Left forelimb (tissue), 1 donor: ENCODE results near the gene SCN1B.
"Not testable (repeated sequence)": the region's sequence is repeated elsewhere in the genome, so short reads cannot be mapped to it uniquely, and the experiment has no call there.

Source experiments
- DNase-seq: peaks from one replicate; pipeline ENCODE4 v3.0.0-alpha.2; 2018; ENCODE audit warnings: low spot score

SCN1B gene

DNA sequence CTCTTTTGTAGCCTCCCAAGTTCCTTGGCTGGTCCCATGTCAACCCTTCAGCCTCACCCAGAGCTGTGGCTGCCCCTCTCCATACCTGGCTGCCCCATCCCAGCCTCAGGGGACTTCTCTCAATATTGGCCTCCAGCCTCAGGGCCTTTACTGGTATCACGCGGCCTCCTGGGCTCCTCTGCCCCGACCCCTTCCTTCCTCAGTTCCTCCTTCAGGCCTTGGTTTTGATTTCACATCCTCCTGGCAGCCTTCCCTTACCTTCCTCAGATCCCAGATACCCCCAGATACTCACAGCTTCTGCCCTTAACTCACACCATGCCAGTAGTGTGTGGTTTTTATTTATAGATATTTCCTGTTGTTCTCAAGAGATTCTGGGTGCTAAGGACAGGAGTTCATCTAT, 12.8 kb upstream of the SCN1B start:
- no peak for DNase-seq

- DNase-seq: no peak
These were observed 11.9 kb upstream of the SCN1B start for GRCh38 chr19:35018379-35018778.

DNA sequence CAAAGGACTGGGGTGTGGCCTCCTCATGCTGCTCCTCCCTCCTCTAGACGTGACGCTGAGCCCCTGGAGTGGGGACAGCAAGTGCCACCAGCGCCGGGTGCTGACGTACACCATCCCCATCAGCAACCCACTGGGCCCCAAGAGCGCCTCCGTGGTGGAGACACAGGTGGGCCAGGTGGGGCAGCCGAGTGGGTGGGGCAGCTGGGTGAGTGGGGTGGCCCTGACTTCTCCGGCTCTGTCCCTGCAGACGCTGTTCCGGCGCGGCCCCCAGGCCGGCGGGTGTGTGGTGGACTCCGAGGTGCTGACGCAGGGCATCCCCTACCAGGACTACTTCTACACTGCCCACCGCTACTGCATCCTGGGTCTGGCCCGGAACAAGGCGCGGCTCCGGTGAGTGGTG, 11.1 kb upstream of the SCN1B start:
- DNase-seq: no peak

GRCh38 chr19:35021016-35021415, 9.3 kb upstream of the SCN1B start:
- no peak for DNase-seq

GRCh38 chr19:35021596-35021995, 8.7 kb upstream of the SCN1B start:
- no peak for DNase-seq

GRCh38 chr19:35022460-35022859, 7.8 kb upstream of the SCN1B start:
- DNase-seq: no peak

DNA sequence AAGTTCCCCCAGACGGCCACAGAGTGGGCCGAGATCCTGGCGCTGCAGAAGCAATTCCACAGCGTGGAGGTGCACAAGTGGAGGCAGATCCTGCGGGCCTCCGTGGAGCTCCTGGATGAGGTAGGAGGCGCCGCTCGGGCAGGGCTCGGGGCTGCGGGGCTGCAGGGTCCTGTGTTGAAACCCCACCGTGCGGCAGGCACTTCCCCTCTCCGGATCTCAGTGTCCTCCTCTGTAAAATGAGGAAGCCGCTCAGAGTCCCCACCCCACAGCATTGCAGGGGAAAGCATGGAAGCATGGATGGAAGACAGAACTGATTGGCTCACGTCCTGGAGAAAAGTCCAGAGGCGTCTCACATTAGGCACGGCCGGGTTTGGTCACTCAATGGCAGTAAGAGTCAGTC, 6.8 kb upstream of the SCN1B start:
- no peak for DNase-seq

GRCh38 chr19:35024095-35024494, 6.2 kb upstream of the SCN1B start:
- DNase-seq: no peak

- no peak for DNase-seq
These were observed 4.3 kb upstream of the SCN1B start for GRCh38 chr19:35025969-35026368.

- no peak for DNase-seq
These were observed 3.9 kb upstream of the SCN1B start for GRCh38 chr19:35026418-35026817.

GRCh38 chr19:35027009-35027408, 3.3 kb upstream of the SCN1B start:
- no peak for DNase-seq

DNA sequence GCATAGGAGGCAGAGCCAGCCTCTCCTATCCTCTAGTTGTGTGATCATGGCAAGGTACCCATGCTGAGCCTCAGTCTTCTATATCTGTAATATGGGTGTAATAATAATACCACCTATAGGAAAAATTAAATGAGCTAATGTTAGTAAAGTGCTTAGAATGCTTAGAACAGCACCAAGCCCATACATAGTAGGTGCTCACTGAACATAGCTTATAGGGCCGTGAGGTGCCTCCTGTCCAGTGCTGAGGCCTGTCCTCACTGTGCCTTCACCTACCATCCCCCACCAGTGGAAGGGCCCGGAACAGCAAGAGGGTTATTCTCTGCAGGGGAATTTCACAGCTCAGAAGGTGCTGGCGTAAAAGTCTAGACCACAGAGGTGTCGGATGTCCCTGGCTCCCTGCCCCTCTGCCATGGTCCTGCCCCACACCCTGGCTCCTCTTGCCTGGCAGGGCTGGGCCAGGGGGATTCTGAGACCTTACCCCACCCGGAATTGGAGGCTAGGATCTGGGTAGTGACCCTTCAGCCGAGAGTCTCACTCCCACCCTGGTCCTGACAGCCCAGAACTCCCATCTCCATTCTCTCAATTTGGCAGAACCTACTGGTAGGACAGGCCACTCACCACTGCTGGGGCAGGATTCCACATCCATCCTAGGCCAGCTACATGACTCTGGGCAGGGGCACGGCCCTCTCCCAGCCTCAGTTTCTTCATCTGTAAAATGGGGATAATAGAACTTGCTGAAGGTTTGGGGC, 2.2 kb upstream of the SCN1B start:
- no peak for DNase-seq

DNA sequence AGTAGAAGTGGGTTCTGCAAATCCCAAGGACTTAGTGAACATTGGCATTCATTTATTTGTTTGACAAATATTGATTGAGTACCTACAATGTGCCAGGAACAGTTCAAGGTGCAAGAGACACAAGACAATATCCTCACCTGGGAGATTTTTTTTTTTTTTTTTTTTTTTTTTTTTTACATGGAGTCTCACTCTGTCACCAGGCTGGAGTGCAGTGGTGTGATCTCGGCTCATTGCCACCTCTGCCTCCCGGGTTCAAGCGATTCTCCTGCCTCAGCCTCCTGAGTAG, 1.7 kb upstream of the SCN1B start:
- DNase-seq: not testable (repeated sequence)

- not testable (repeated sequence) for DNase-seq
These were observed 964 bp upstream of the SCN1B start for GRCh38 chr19:35029275-35029736.

- no peak for DNase-seq
These were observed 473 bp upstream of the SCN1B start for GRCh38 chr19:35029737-35030256.

- no peak for DNase-seq
These were observed 1.0 kb downstream of the SCN1B start for GRCh38 chr19:35031072-35031881.

DNA sequence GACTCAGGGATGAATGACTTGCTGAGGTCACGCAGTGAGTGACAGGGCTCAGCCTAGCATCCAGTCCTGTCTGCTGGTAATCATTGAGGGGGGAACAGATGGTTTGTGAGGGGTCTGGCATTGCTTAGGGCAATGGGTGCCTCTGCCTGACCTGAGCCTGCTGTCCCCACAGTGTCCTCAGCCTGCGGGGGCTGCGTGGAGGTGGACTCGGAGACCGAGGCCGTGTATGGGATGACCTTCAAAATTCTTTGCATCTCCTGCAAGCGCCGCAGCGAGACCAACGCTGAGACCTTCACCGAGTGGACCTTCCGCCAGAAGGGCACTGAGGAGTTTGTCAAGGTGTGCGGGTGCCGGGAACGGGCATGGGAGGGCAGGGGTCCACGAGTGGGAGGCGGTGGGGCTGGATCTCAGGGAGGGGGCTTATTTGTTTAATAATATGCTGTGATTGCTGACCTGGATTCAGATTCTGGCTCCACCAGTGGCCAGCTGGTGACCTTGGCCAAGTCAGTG, 2.1 kb downstream of the SCN1B start:
- DNase-seq: no peak

DNA sequence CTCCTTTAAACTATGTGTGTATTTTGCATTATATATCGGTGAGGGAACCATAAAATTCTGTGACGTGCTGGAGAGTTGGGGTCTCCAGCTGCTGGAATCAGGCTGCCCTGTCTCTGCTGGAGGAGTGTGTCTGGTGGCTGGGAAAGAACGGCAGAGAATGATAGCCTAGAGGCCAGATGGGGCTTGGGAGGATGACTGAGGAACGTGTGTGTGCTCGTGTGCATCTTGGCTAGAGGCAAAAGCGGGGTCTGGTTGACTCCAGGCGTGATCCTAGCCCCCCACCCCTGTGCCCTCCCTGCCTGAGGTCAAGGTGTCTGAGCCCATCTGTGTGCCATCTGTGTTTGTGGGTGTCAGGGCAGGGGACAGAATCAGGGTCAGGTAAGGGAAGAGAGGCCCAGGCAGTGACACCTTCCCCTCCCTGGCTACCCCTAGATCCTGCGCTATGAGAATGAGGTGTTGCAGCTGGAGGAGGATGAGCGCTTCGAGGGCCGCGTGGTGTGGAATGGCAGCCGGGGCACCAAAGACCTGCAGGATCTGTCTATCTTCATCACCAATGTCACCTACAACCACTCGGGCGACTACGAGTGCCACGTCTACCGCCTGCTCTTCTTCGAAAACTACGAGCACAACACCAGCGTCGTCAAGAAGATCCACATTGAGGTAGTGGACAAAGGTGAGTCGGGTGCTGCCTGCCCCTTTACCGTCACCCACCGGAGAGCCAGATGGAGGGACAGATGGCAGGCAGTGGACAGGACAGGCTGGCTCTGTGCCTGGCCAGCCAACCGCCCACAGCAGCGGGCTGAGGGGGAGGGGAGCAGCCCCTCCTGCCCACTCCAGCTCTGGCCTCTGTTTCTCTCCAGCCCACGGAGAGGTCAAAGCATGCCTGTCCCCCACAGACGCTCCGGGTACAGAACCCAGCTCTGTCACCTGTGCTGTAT, 3.1 kb downstream of the SCN1B start:
- DNase-seq: no peak

GRCh38 chr19:35034005-35034502, 3.8 kb downstream of the SCN1B start:
- DNase-seq: no peak

DNA sequence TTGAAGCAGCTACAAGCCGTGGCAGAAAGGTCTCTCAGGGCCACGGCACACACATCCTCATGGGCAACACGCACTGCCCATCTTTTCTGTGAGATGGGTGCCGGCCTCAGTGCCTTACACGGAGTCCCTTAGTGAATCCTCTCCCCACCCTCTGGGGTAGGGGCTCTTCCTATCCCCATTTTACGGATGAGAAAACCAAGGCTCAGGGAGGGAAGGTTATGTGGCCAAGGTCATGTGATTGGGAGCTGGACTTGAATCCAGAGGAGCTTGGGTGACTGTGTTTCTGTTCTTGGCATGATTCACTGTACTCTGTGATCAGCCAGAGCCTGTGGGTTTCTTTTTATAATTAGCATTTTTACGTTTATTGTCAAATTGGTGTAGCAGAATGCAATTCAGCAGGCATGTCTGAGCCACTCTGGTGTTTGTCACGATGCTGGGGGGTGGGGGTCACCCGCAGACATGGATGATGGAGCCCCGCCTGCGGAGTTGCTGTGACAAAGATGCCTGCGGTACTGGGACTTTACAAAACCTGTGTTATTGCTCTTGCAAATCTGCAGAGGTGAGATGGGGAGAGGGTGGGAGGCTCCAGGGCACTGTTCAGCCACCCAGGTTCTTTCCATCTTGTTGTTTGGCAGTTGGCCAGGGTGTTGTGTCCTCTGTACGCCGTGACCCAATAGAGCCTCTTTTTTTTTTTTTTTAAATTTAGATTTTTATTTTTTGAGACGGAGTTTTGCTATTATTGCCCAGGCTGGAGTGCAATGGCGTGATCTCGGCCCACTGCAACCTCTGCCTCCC, 4.5 kb downstream of the SCN1B start:
- no peak for DNase-seq
